Measurements from ENCODE around the gene SATB2. TPM values are rescaled to one million over a fixed set of nuclear protein-coding genes. Genes with fewer than 3 reads are reported as not detected.

SATB2 gene
- total and polyA plus RNA-seq, 2 donors from 2014 or later: 1.3 to 17.5 TPM

GRCh38 chr2:199322151-199322550, 135.6 kb downstream of the SATB2 start:
- FAIRE-seq: no peak
- H3K9me3 ChIP-seq (ENCODE audit: control insufficient read depth in 2 of 3, insufficient read depth in 1 of 3, low read length in 3 of 3): no peaks in the 10 kb centered on the region
- no peaks in the 10 kb centered on the region for H3K27me3 ChIP-seq (ENCODE audit: control insufficient read depth, insufficient read depth, low read length)
- no peaks in the 10 kb centered on the region for H3K4me1 ChIP-seq (ENCODE audit: control insufficient read depth in 2 of 3, insufficient read depth in 2 of 3, low read depth in 1 of 3, low read length in 3 of 3)
- H3K27ac ChIP-seq (ENCODE audit: low read depth in 2 of 2, low read length in 2 of 2): no peak overlapping the region
- TF ChIP-seq CTCF (IDR thresholded peaks at IDR 0.05; ENCODE audit: borderline replicate concordance, extremely low read depth, insufficient read depth): no peak
- H3K36me3 ChIP-seq (ENCODE audit: control insufficient read depth in 2 of 3, insufficient read depth in 3 of 3, low read length in 3 of 3): no peaks in the 10 kb centered on the region
- DNase-seq: no peak
- no peak overlapping the region for H3K9ac ChIP-seq (ENCODE audit: low read length in 3 of 3)
- intact Hi-C loops (cut with DNase I): no loop called here
- H3K4me3 ChIP-seq (ENCODE audit: low read length in 3 of 3): no peak overlapping the region

GRCh38 chr2:199317646-199318045, 140.1 kb downstream of the SATB2 start:
- no peak overlapping the region for H3K4me3 ChIP-seq (ENCODE audit: low read length in 3 of 3)
- DNase-seq (no peak), FAIRE-seq (no peak)
- intact Hi-C loops (cut with DNase I): no loop called here
- H3K27ac ChIP-seq (ENCODE audit: low read depth in 2 of 2, low read length in 2 of 2): no peak overlapping the region
- H3K36me3 ChIP-seq (ENCODE audit: control insufficient read depth in 2 of 3, insufficient read depth in 3 of 3, low read length in 3 of 3): no peaks in the 10 kb centered on the region
- no peak overlapping the region for H3K9ac ChIP-seq (ENCODE audit: low read length in 3 of 3)
- H3K4me1 ChIP-seq (ENCODE audit: control insufficient read depth in 2 of 3, insufficient read depth in 2 of 3, low read depth in 1 of 3, low read length in 3 of 3): no peaks in the 10 kb centered on the region
- H3K9me3 ChIP-seq (ENCODE audit: control insufficient read depth in 2 of 3, insufficient read depth in 1 of 3, low read length in 3 of 3): no peaks in the 10 kb centered on the region
- H3K27me3 ChIP-seq (ENCODE audit: control insufficient read depth, insufficient read depth, low read length): no peaks in the 10 kb centered on the region
- no peak for TF ChIP-seq CTCF (IDR thresholded peaks at IDR 0.05; ENCODE audit: borderline replicate concordance, extremely low read depth, insufficient read depth)

- DNase-seq: no peak
- H3K4me1 ChIP-seq (ENCODE audit: control insufficient read depth in 2 of 3, insufficient read depth in 2 of 3, low read depth in 1 of 3, low read length in 3 of 3): no peaks in the 10 kb centered on the region
- no peak overlapping the region for H3K27ac ChIP-seq (ENCODE audit: low read depth in 2 of 2, low read length in 2 of 2)
- no peak for FAIRE-seq
- no peak for TF ChIP-seq CTCF (IDR thresholded peaks at IDR 0.05; ENCODE audit: borderline replicate concordance, extremely low read depth, insufficient read depth)
- H3K9ac ChIP-seq (ENCODE audit: low read length in 3 of 3): no peak overlapping the region
- intact Hi-C loops (cut with DNase I): no loop called here
- H3K4me3 ChIP-seq (ENCODE audit: low read length in 3 of 3): no peak overlapping the region
- no peaks in the 10 kb centered on the region for H3K9me3 ChIP-seq (ENCODE audit: control insufficient read depth in 2 of 3, insufficient read depth in 1 of 3, low read length in 3 of 3)
- no peaks in the 10 kb centered on the region for H3K36me3 ChIP-seq (ENCODE audit: control insufficient read depth in 2 of 3, insufficient read depth in 3 of 3, low read length in 3 of 3)
- no peaks in the 10 kb centered on the region for H3K27me3 ChIP-seq (ENCODE audit: control insufficient read depth, insufficient read depth, low read length)
Measured at GRCh38 chr2:199316851-199317250, 140.9 kb downstream of the SATB2 start.

Data from kidney (tissue), 14 donors.